KMS-11 (cell line): Measurements from ENCODE around the gene PLXNA1.

Source experiments
- H2AFZ ChIP-seq: fragments of 200-600 bp; sonication (generic); 2 replicates; pipeline ENCODE4 v1.6.1; 2016; ENCODE audit warnings: antibody characterized with exemption, mixed run types, low read depth
- H3K27ac ChIP-seq: fragments of 200-600 bp; sonication (generic); 2 replicates; pipeline ENCODE4 v1.6.1; 2016; ENCODE audit warnings: mild to moderate bottlenecking, mixed run types
- H3K27me3 ChIP-seq: fragments of 200-600 bp; sonication (generic); 2 replicates; pipeline ENCODE4 v1.6.1; 2017; ENCODE audit warnings: mild to moderate bottlenecking, low read depth, mixed run types, moderate library complexity; ENCODE audit not compliant: insufficient read depth
- H3K36me3 ChIP-seq: fragments of 200-600 bp; sonication (generic); 2 replicates; pipeline ENCODE4 v1.6.1; 2017; ENCODE audit warnings: mild to moderate bottlenecking, mixed run types; ENCODE audit not compliant: insufficient read depth
- H3K4me1 ChIP-seq: fragments of 200-600 bp; sonication (generic); 2 replicates; pipeline ENCODE4 v1.6.1; 2016; ENCODE audit warnings: mild to moderate bottlenecking, low read depth, mixed run types; ENCODE audit not compliant: poor library complexity, severe bottlenecking
- H3K4me2 ChIP-seq: fragments of 200-600 bp; sonication (generic); 2 replicates; pipeline ENCODE4 v1.7.0; 2016; ENCODE audit warnings: mild to moderate bottlenecking, mixed run types
- H3K4me3 ChIP-seq: fragments of 200-600 bp; sonication (generic); IDR thresholded peaks from 2 replicates; pipeline ENCODE4 v1.6.1; 2017; ENCODE audit warnings: low read depth, low read length, mixed read lengths; ENCODE audit not compliant: insufficient read depth
- H3K79me2 ChIP-seq: fragments of 200-600 bp; sonication (generic); 2 replicates; pipeline ENCODE4 v1.6.1; 2016; ENCODE audit warnings: low read depth, mixed run types; ENCODE audit not compliant: insufficient read depth
- H3K9ac ChIP-seq: fragments of 200-600 bp; sonication (generic); 2 replicates; pipeline ENCODE4 v1.6.1; 2016; ENCODE audit warnings: mild to moderate bottlenecking, mixed run types
- H4K20me1 ChIP-seq: fragments of 200-600 bp; sonication (generic); 2 replicates; pipeline ENCODE4 v1.6.1; 2016; ENCODE audit warnings: mild to moderate bottlenecking, mixed run types; ENCODE audit not compliant: insufficient read depth
- TF ChIP-seq, protein P1 (sequence below): fragments of 200-600 bp; sonication (generic); conservative IDR thresholded peaks from 2 replicates; pipeline ENCODE4 v1.6.1; 2017; ENCODE audit warnings: low read depth, mild to moderate bottlenecking, antibody characterized with exemption, low read length, moderate library complexity, mixed read lengths

PLXNA1 gene

GRCh38 chr3:126954141-126954842, 28.6 kb upstream of the PLXNA1 start:
- no peak overlapping the region for H3K27ac ChIP-seq
- H3K4me2 ChIP-seq: no peak overlapping the region
- no peaks in the 10 kb centered on the region for H3K27me3 ChIP-seq
- H3K79me2 ChIP-seq: no peaks in the 10 kb centered on the region
- no peaks in the 10 kb centered on the region for H3K4me1 ChIP-seq
- H3K9ac ChIP-seq: no peak overlapping the region
- no peaks in the 10 kb centered on the region for H3K36me3 ChIP-seq
- H2AFZ ChIP-seq: no peak overlapping the region
- H4K20me1 ChIP-seq: no peaks in the 10 kb centered on the region
- H3K4me3 ChIP-seq: no peak overlapping the region
- TF ChIP-seq, protein P1, sequence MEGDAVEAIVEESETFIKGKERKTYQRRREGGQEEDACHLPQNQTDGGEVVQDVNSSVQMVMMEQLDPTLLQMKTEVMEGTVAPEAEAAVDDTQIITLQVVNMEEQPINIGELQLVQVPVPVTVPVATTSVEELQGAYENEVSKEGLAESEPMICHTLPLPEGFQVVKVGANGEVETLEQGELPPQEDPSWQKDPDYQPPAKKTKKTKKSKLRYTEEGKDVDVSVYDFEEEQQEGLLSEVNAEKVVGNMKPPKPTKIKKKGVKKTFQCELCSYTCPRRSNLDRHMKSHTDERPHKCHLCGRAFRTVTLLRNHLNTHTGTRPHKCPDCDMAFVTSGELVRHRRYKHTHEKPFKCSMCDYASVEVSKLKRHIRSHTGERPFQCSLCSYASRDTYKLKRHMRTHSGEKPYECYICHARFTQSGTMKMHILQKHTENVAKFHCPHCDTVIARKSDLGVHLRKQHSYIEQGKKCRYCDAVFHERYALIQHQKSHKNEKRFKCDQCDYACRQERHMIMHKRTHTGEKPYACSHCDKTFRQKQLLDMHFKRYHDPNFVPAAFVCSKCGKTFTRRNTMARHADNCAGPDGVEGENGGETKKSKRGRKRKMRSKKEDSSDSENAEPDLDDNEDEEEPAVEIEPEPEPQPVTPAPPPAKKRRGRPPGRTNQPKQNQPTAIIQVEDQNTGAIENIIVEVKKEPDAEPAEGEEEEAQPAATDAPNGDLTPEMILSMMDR: no peak

DNA sequence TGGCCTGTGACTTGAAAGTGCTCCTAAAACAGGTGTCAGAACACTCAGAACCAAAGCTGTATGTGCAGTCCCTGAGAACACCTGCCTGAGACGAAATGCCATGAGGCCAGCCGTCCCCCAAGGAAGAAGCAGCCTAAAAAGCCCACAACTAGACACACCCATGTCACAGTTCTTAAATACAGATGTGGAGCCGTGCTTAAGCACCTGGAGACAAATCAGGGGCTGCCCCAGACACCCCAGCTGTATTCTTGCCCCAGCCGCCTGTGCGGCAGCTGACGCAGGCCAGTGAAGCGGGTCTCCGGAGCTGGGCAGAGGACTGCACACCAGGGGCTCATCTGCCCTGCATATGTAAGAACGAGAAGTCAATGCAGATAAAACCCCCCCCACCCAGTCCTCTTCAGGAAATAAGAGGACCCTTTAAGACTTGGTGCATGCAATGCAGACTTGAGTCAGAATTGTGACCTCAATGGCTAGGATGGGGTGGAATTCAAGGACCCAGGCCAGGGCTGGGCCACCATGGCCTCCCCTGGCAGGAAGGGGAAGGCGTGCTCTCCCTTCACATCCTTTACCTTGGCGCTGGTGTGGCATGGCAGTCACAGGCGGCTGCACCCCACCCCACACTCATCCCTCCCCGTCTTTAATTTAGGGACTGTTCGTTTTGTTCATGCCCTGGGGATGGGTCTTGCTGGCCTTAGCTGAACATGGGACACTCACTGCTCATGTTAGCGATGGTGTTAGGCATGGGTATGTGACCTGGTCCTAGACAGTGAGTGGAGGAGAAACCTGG, 27.7 kb upstream of the PLXNA1 start:
- no peak overlapping the region for H3K4me2 ChIP-seq
- no peak overlapping the region for H3K9ac ChIP-seq
- no peaks in the 10 kb centered on the region for H3K36me3 ChIP-seq

GRCh38 chr3:126956361-126956760, 26.6 kb upstream of the PLXNA1 start:
- Histone ChIP-seq H3K27ac (no peak overlapping the region), H4K20me1 (no peaks in the 10 kb centered on the region), H3K9ac (no peak overlapping the region), H2AFZ (no peak overlapping the region), H3K79me2 (no peaks in the 10 kb centered on the region), H3K4me3 (no peak overlapping the region), H3K4me1 (no peaks in the 10 kb centered on the region), H3K4me2 (no peak overlapping the region), H3K27me3 (no peaks in the 10 kb centered on the region), H3K36me3 (no peaks in the 10 kb centered on the region)
- TF ChIP-seq, protein P1: no peak

More for the DNA sequence above, 27.7 kb upstream of the PLXNA1 start:
- Histone ChIP-seq H3K27me3 (no peaks in the 10 kb centered on the region), H2AFZ (no peak overlapping the region), H3K79me2 (no peaks in the 10 kb centered on the region), H3K27ac (no peak overlapping the region), H4K20me1 (no peaks in the 10 kb centered on the region), H3K4me1 (no peaks in the 10 kb centered on the region), H3K4me3 (no peak overlapping the region)
- TF ChIP-seq, protein P1: no peak

GRCh38 chr3:126956866-126957650, 25.9 kb upstream of the PLXNA1 start:
- H3K4me3 ChIP-seq: no peak overlapping the region
- H3K27ac ChIP-seq: no peak overlapping the region
- no peaks in the 10 kb centered on the region for H3K27me3 ChIP-seq
- no peaks in the 10 kb centered on the region for H4K20me1 ChIP-seq
- no peak overlapping the region for H2AFZ ChIP-seq
- TF ChIP-seq, protein P1: no peak
- H3K36me3 ChIP-seq: no peaks in the 10 kb centered on the region
- H3K4me1 ChIP-seq: no peaks in the 10 kb centered on the region
- H3K4me2 ChIP-seq: no peak overlapping the region
- no peaks in the 10 kb centered on the region for H3K79me2 ChIP-seq
- no peak overlapping the region for H3K9ac ChIP-seq
